ENCODE measurements around the gene KIF13A.
"Not testable (repeated sequence)": the region's sequence is repeated elsewhere in the genome, so short reads cannot be mapped to it uniquely, and the experiment has no call there.

KIF13A gene

DNA sequence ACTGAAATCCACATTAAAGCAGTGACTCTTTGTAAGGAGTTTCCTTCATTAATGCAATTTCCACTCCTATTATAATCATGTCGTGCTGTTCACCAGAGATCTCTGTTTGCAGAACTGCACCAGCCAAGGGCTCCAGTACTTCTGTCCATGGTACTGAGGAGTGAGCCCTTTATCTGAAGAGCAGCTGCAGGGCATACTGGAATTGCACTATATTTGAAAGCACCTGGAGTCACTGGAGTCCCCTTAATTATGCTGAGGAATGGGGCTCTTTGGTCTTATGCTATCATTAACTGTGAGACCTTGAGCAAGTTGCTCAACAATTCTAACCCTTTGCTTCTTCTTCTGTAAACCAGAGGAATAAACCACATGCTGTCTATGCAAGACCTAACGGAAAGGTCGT, 219.0 kb downstream of the KIF13A start:
- ATAC-seq: no peak
- H3K9me3 Mint-ChIP-seq: no peaks in the 10 kb centered on the region
- no peaks in the 10 kb centered on the region for H3K27me3 Mint-ChIP-seq
- peaks cover 46% of the 10 kb centered on the region for H3K36me3 Mint-ChIP-seq
- no peak overlapping the region for H3K27ac Mint-ChIP-seq
- no peaks in the 10 kb centered on the region for H3K4me1 Mint-ChIP-seq
- H3K4me3 Mint-ChIP-seq: no peak overlapping the region

DNA sequence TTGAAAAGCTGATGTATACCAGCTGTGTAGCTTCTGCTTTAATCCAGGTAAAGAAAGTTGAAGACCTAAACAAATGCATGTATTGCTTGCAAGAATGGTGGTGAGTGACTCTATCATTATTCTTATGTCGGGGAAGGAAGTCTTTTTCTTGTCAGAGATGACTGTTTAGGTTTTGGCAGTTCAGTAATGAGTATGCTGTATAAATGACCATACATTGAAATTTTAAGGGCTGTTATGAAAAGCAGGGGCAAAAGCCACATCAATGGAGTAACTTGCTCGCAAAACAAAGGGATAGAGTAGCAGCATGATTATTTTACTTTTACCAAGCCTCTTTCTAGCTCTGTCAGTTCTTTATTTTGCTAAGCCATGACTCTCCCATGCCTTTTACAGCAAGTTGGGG, 224.8 kb downstream of the KIF13A start:
- no peak overlapping the region for H3K4me3 Mint-ChIP-seq
- H3K27ac Mint-ChIP-seq: no peak overlapping the region
- H3K4me1 Mint-ChIP-seq: no peaks in the 10 kb centered on the region
- peaks cover 20% of the 10 kb centered on the region for H3K36me3 Mint-ChIP-seq
- no peaks in the 10 kb centered on the region for H3K27me3 Mint-ChIP-seq
- ATAC-seq: no peak
- H3K9me3 Mint-ChIP-seq: no peaks in the 10 kb centered on the region

DNA sequence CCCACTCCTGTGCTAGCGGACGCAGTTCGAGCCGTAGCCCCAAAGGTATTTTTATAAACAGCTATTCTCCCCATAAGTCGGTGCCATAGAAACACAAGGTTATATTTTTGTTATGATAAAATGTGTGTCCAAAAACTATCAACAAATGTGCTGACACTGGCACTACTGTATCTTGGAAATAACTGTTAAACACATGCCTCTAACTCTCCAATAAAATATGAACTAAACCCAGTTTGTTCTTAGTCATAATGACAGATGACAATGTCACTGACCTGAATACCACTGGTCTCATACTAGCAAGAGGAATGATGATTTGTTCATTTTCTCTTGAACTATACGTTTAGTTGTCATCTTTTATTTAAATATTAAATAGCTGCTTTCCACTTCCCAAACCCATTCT, 229.3 kb downstream of the KIF13A start:
- H3K9me3 Mint-ChIP-seq: no peaks in the 10 kb centered on the region
- H3K27ac Mint-ChIP-seq: no peak overlapping the region
- peaks cover 9% of the 10 kb centered on the region for H3K36me3 Mint-ChIP-seq
- ATAC-seq: no peak
- no peaks in the 10 kb centered on the region for H3K27me3 Mint-ChIP-seq
- no peak overlapping the region for H3K4me3 Mint-ChIP-seq
- H3K4me1 Mint-ChIP-seq: no peaks in the 10 kb centered on the region

DNA sequence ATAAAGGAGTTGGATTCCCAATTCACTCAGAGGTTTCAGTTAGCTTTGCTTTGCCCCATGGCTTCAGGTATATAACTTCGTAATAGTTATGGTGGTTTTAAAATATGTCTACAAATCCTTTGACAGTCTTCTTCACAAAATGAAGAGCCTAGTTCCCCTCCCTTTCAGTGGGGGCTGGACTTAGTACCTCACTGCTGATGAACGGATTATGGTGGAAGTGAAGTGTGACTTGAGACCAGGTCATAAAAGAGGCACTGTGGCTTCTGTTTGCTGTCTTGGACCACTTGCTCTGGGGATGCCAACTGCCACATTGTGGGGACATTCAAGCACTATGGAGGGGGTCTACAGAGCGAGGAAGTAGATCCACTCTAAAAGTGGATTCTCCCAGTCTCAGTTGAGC, 233.2 kb downstream of the KIF13A start:
- no peaks in the 10 kb centered on the region for H3K4me1 Mint-ChIP-seq
- H3K36me3 Mint-ChIP-seq: no peaks in the 10 kb centered on the region
- H3K27ac Mint-ChIP-seq: no peak overlapping the region
- no peaks in the 10 kb centered on the region for H3K9me3 Mint-ChIP-seq
- no peak overlapping the region for H3K4me3 Mint-ChIP-seq
- no peaks in the 10 kb centered on the region for H3K27me3 Mint-ChIP-seq
- no peak for ATAC-seq

DNA sequence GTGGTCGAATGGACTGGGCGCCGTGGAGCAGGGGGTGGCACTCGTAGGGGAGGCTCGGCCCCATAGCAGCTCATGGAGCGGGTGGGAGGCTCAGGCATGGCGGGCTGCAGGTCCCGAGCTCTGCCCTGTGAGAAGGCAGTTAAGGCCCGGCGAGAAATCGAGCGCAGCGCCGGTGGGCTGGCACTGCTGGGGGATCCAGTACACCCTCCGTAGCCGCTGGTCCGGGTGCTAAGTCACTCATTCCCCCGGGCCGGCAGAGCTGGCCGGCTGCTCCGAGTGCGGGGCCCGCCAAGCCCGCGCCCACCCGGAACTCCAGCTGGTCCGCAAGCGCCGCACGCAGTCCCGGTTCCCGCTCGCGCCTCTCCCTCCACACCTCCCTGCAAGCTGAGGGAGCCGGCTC, 242.1 kb downstream of the KIF13A start:
- not testable (repeated sequence) for H3K27ac Mint-ChIP-seq, H3K9me3 Mint-ChIP-seq, H3K27me3 Mint-ChIP-seq, H3K36me3 Mint-ChIP-seq, ATAC-seq, H3K4me3 Mint-ChIP-seq
- H3K4me1 Mint-ChIP-seq: peaks cover 12% of the 10 kb centered on the region

DNA sequence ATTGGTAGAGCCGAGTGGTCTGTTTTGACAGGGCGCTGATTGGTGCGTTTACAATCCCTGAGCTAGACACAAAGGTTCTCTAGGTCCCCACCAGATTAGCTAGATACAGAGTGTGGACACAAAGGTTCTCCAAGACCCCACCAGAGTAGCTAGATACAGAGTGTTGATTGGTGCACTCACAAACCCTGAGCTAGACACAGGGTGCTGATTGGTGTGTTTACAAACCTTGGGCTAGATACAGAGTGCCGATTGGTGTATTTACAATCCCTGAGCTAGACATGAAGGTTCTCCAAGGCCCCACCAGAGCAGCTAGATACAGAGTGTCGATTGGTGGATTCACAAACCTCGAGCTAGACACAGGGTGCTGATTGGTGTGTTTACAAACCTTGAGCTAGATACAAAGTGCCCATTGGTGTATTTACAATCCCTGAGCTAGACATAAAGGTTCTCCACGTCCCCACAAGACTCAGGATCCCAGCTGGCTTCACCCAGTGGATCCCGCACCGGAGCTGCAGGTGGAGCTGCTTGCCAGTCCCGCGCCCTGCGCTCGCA, 242.6 kb downstream of the KIF13A start:
- not testable (repeated sequence) for H3K9me3 Mint-ChIP-seq, ATAC-seq, H3K4me3 Mint-ChIP-seq, H3K27me3 Mint-ChIP-seq, H3K36me3 Mint-ChIP-seq, H3K27ac Mint-ChIP-seq
- H3K4me1 Mint-ChIP-seq: peaks cover 12% of the 10 kb centered on the region

DNA sequence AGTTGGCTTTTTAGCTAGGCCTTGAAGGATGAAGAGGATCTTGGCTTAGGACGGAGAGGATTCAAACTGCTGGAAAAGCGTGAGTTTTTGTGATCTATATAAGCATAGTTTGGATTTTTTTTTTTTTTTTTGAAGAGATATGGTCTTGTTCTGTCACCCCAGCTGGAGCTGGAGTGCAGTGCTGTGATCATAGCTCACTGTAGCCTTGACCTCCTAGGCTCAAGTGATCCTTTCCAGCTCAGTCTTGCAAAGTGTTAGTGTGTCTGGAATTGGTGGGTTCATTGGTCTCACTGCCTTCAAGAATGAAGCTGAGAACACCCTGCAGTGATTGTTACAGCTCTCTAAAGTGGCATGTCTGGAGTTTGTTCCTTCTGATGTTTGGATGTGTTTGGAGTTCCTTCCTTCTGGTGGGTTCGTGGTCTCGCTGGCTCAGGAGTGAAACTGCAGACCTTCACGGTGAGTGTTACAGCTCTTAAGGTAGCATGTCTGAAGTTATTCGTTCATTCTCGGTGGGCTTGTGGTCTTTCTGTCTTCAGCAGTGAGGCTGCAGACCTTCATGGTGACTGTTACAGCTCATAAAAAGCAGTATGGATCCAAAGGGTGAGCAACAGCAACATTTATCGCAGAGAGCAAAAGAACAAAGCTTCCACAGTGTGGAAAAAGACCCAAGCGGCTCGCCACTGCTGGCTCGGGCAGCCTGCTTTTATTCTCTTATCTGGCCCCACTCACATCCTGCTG, 243.2 kb downstream of the KIF13A start:
- no peaks in the 10 kb centered on the region for H3K36me3 Mint-ChIP-seq
- H3K4me1 Mint-ChIP-seq: peaks cover 12% of the 10 kb centered on the region
- H3K27me3 Mint-ChIP-seq: no peaks in the 10 kb centered on the region
- no peak overlapping the region for H3K4me3 Mint-ChIP-seq
- no peak overlapping the region for H3K27ac Mint-ChIP-seq
- H3K9me3 Mint-ChIP-seq: peaks cover 3% of the 10 kb centered on the region
- ATAC-seq: no peak

DNA sequence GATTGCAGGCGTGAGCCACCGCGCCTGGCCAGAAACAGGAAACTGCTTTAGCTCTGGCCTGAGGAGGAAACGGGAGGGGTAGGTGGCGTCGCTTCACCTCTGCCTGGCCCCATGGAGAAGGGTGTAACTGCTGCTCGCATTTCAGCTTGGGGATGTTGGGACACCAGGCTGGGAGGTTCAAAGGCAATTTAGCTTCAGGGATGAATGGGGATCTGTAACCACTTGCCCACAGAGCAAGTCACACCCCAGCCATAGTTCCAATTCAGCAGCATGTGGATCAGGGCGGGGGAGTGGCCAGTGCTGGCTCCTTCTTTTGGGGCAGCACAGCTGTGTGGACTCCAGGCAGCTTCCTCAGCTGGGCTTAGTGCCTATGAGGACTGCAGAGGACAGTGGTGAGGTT, 245.9 kb downstream of the KIF13A start:
- ATAC-seq: no peak
- no peaks in the 10 kb centered on the region for H3K36me3 Mint-ChIP-seq
- peaks cover 12% of the 10 kb centered on the region for H3K4me1 Mint-ChIP-seq
- H3K4me3 Mint-ChIP-seq: no peak overlapping the region
- peaks cover 14% of the 10 kb centered on the region for H3K9me3 Mint-ChIP-seq
- H3K27me3 Mint-ChIP-seq: no peaks in the 10 kb centered on the region
- no peak overlapping the region for H3K27ac Mint-ChIP-seq

DNA sequence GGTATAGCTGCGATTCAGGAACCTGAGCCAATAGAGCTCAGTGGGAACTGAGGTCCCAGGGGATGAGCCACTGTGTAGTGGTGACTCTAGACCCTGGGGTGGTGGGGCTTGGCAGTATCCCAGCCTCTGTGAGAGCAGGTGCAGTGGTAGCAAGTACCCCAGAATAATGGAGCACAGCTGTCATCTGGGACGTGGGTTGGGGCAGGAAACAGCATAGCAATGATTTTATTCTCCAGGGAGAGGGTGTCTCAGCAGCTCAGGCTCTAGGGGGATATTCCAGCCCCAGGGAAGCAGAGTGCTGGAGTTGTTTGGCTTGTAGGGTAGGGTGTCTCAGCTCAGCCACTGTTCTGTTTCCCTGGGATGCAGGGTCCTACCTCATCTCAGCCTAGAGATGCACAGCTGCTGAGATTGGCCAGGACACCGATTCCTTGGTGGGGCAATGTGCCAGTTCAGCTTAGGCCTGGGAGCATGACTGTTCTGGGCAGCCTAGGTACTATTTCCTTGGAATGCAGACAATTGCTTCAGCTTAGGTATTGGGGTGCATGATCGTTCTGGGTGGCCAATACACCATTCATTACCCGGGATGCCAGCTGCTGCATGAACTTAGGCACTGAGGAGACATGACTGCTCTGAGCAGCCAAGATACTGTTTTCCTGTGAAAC, 246.7 kb downstream of the KIF13A start:
- peaks cover 12% of the 10 kb centered on the region for H3K4me1 Mint-ChIP-seq
- no peaks in the 10 kb centered on the region for H3K27me3 Mint-ChIP-seq
- ATAC-seq: no peak
- H3K4me3 Mint-ChIP-seq: no peak overlapping the region
- H3K36me3 Mint-ChIP-seq: no peaks in the 10 kb centered on the region
- peaks cover 14% of the 10 kb centered on the region for H3K9me3 Mint-ChIP-seq
- no peak overlapping the region for H3K27ac Mint-ChIP-seq

DNA sequence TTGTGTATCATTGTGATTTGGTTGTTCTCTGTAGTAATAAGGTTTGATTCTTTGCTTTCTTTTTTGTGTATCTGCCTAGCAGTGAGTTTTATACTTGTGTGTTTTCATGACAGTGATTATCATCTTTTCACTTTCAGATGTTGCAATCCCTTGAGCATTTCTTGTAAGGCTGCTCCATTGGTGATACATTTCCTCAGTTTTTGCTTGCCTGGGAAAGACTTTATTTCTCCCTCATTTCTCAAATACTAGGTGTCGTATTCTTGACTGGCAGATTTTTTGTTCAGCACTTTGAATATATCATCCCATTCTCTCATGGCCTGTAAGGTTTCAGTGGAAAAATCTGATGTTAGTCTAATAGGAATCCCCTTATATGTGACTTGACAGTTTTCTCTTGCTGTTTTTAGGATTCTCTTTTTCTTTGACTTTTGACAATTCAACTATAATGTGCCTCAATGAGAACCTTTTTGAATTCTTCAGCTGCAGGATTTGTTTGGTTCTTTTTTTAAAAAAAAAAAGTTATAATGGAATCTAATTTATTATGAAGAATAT, 249.7 kb downstream of the KIF13A start:
- Mint-ChIP-seq H3K9me3 (peaks cover 14% of the 10 kb centered on the region), H3K4me1 (no peaks in the 10 kb centered on the region), H3K36me3 (no peaks in the 10 kb centered on the region), H3K27ac (no peak overlapping the region), H3K27me3 (no peaks in the 10 kb centered on the region), H3K4me3 (no peak overlapping the region)
- ATAC-seq: no peak

DNA sequence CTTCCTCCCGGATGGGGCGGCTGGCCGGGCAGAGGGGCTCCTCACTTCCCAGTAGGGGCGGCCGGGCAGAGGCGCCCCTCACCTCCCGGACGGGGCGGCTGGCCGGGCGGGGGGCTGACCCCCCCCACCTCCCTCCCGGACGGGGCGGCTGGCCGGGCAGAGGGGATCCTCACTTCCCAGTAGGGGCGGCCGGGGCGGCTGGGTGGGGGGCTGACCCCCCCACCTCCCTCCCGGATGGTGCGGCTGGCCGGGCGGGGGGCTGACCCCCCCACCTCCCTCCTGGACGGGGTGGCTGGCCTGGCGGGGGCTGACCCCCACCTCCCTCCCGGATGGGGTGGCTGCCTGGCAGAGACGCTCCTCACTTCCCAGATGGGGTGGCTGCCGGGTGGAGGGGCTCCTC, 252.1 kb downstream of the KIF13A start:
- not testable (repeated sequence) for H3K4me1 Mint-ChIP-seq, H3K36me3 Mint-ChIP-seq, H3K4me3 Mint-ChIP-seq, H3K27me3 Mint-ChIP-seq, H3K27ac Mint-ChIP-seq, ATAC-seq
- peaks cover 17% of the 10 kb centered on the region for H3K9me3 Mint-ChIP-seq

DNA sequence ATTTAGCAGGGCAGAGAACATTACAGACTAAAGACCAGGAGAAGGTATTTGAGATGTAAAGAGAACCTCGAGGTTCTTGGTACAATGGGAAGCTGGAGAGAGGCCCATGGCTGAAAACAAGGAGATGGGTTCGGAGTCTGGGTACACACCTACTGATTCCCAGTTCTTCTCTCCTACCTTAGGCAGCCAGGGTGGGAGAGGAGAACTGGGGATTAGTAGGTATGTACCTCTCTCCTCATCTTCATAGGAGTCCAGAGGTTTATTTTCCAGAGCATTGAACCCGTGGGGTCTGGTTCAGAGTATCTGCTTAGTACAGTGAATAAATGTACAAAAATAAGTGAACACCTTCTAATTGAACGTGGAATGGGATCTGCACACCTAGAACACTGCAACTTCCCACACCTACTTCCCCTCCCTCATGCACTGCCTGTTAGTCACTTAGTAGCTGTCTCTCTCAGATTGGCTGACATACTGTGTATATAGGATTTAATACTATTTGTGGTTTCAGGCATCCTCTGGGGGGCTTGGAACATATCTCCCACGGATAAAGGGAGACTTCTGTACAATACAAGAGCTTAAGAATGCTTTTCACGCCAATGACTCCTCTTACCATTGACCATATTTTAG, 257.2 kb downstream of the KIF13A start:
- Mint-ChIP-seq H3K27ac (no peak overlapping the region), H3K36me3 (no peaks in the 10 kb centered on the region), H3K9me3 (peaks cover 3% of the 10 kb centered on the region), H3K4me1 (no peaks in the 10 kb centered on the region), H3K27me3 (no peaks in the 10 kb centered on the region), H3K4me3 (no peak overlapping the region)
- ATAC-seq: no peak

DNA sequence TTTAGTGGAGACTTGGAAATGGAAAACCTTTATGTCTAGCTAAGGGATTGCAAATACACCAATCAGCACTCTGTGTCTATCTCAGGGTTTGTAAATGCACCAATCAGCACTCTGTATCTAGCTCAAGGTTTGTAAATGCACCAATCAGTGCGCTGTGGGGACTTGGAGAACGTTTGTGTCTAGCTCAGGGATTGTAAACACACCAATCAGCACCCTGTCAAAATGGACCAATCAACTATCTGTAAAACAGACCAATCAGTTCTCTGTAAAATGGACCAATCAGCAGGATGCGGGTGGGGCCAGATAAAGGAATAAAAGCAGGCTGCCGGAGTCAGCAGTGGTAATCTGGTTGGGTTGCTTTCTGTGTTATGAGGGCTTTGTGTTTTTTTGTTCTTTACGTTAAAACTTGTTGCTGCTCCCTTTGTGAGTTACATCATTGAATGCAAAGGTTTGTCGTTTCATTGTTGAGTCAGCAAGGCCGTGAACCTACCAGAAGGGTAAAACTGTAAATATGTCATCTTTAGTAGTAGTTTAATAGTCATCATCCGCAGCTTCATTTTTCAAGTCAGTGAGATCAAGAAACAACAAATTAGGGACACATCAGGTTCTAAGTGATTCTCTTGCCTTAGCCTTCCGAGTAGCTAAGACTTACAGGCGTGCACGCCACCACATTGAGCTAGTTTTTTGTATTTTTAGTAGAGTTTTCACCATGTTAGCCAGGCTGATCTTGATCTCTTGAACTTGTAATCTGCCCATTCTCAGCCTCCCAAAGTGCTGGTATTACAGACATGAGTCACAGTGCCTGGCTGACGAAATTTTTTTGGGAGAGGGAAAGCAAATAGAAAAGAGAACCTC, 258.0 kb downstream of the KIF13A start:
- Mint-ChIP-seq H3K27ac (no peak overlapping the region), H3K9me3 (peaks cover 3% of the 10 kb centered on the region), H3K27me3 (no peaks in the 10 kb centered on the region), H3K4me3 (no peak overlapping the region), H3K4me1 (no peaks in the 10 kb centered on the region), H3K36me3 (no peaks in the 10 kb centered on the region)
- ATAC-seq: no peak

DNA sequence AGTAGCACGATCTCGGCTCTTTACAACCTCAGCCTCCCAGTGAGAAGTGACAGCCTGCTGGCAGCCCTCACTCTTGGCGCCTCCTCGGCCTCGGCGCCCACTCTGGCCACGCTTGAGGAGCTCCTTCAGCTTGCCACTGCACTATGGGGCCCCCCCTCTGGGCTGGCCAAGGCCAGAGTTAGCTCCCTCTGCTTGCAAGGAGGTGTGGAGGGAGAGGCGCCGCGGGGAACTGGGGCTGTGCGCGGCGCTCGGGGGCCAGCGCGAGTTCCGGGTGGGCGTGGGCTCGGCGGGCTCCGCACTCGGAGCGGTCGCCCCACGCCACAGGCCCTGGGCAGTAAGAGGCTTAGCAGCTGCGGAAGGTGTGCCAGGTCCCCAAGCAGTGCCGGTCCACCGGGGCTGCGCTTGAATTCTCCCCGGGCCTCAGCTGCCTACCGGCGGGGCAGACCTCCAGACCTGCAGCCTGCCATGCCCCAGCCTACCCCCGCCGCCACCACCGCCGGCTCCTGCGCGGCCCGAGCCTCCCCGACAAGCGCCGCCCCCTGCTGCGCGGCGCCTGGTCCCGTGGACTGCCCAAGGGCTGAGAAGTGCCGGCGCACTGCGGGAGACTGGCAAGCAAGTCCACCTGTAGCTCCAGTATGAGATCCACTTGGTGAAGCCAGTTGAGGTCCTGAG, 258.7 kb downstream of the KIF13A start:
- ATAC-seq: no peak
- Mint-ChIP-seq H3K4me3 (no peak overlapping the region), H3K4me1 (no peaks in the 10 kb centered on the region), H3K27ac (no peak overlapping the region), H3K36me3 (no peaks in the 10 kb centered on the region), H3K27me3 (no peaks in the 10 kb centered on the region), H3K9me3 (peaks cover 3% of the 10 kb centered on the region)
